A673 (cell line): ENCODE results near the gene MS4A10. TPM values are rescaled to one million over a fixed set of nuclear protein-coding genes. Genes with fewer than 3 reads are reported as not detected.

ENCODE experiments used
- BruUV-seq: library from RNA; stranded (reverse); fragments of 400-500 nt; replicated peaks from 2 replicates; lab custom pipeline; 2021; lab: Mats Ljungman, UMichigan
- CTCF ChIA-PET: fragments of 300-600 bp; sonication (Branson Sonifier 250); formaldehyde crosslinking; loops from one replicate; lab custom pipeline; 2022; ENCODE audit warnings: antibody characterized with exemption; lab: Charles Lee
- POLR2A ChIA-PET: fragments of 300-600 bp; sonication (Branson Sonifier 250); formaldehyde crosslinking; loops from one replicate; lab custom pipeline; 2022; ENCODE audit warnings: antibody characterized with exemption; ENCODE audit not compliant: low non-redundant PET; lab: Charles Lee
- DNase-seq: peaks from one replicate; pipeline ENCODE4 v3.0.0-alpha.2; 2015; ENCODE audit warnings: low spot score
- H3K27ac ChIP-seq: fragments of 200-600 bp; sonication (generic); 2 replicates; pipeline ENCODE4 v1.5.1; 2016; ENCODE audit warnings: mixed run types, low read depth, mild to moderate bottlenecking, mixed read lengths, antibody characterized with exemption, low read length; ENCODE audit not compliant: poor library complexity, severe bottlenecking
- H3K27me3 ChIP-seq: fragments of 200-600 bp; sonication (generic); replicated peaks from 2 replicates; pipeline ENCODE4 v1.6.1; 2017; ENCODE audit warnings: mixed run types, low read depth, mild to moderate bottlenecking, mixed read lengths, antibody characterized with exemption, low read length; ENCODE audit not compliant: insufficient read depth, poor library complexity
- H3K36me3 ChIP-seq: fragments of 200-600 bp; sonication (generic); 2 replicates; pipeline ENCODE4 v1.6.1; 2016; ENCODE audit warnings: mixed run types, mild to moderate bottlenecking, mixed read lengths, antibody characterized with exemption, low read length; ENCODE audit not compliant: insufficient read depth, poor library complexity, severe bottlenecking
- H3K4me1 ChIP-seq: fragments of 200-600 bp; sonication (generic); 2 replicates; pipeline ENCODE4 v1.6.1; 2017; ENCODE audit warnings: mixed run types, mild to moderate bottlenecking, mixed read lengths, antibody characterized with exemption, low read length; ENCODE audit not compliant: insufficient read depth, poor library complexity, severe bottlenecking
- H3K4me3 ChIP-seq: fragments of 200-600 bp; sonication (generic); 2 replicates; pipeline ENCODE4 v1.5.1; 2016; ENCODE audit warnings: low read depth, mixed run types, mild to moderate bottlenecking, mixed read lengths, low read length; ENCODE audit not compliant: poor library complexity, severe bottlenecking
- H3K9me3 ChIP-seq: fragments of 200-600 bp; sonication (generic); 2 replicates; pipeline ENCODE4 v1.6.1; 2016; ENCODE audit warnings: mixed run types, low read depth, mild to moderate bottlenecking, mixed read lengths, antibody characterized with exemption, low read length; ENCODE audit not compliant: poor library complexity, severe bottlenecking
- CTCF ChIP-seq: fragments of 300-800, 200-600 bp; sonication (generic); conservative IDR thresholded peaks from 2 replicates; pipeline ENCODE4 v1.5.1; 2017; ENCODE audit warnings: low read depth, mild to moderate bottlenecking, antibody characterized with exemption, low read length, moderate library complexity, mixed read lengths
- EZH2 ChIP-seq: fragments of 200-600 bp; sonication (generic); IDR thresholded peaks from 2 replicates; pipeline ENCODE4 v1.6.1; 2017; ENCODE audit warnings: borderline replicate concordance, low read depth, mild to moderate bottlenecking, mixed read lengths, antibody characterized with exemption, low read length; ENCODE audit not compliant: poor library complexity, severe bottlenecking
- intact Hi-C: fragments of 100-400 bp; cut with micrococcal nuclease; formaldehyde crosslinking; loops from one replicate; pipeline ENCODE4 v1.10.0; 2022; ENCODE audit not compliant: unreplicated experiment
- total RNA-seq: library from RNA; stranded (reverse); gene quantifications from 2 replicates; pipeline ENCODE4 v1.2.3, GENCODE V29; 2021

MS4A10 gene
- total RNA-seq, 1 experiment from 2014 or later = not detected

DNA sequence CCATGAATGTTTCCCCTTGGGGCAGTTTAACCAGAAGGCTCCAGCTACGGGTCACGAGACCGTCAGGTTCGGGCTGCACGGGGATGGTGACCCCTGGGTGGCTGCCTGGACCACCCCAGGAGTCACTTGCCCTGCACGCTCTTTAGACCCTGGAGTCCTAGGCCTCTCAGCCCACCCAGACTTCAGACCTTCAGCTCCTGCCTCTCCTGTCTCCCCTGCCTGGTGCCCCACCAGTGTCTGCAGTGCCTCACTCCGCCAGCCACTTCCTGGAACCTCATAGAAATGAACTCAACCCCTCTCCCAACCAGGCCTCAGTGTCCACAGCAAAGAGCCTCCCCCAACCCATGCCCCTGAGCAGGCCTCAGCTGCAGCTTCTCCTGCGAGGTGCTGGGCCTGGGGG is 12.5 kb upstream of the MS4A10 start:
- intact Hi-C loops = loop anchor here (10.0 kb wide), 1 partner anchor 508 kb away; no protein-coding TSS in a partner anchor
- no peak for DNase-seq

DNA sequence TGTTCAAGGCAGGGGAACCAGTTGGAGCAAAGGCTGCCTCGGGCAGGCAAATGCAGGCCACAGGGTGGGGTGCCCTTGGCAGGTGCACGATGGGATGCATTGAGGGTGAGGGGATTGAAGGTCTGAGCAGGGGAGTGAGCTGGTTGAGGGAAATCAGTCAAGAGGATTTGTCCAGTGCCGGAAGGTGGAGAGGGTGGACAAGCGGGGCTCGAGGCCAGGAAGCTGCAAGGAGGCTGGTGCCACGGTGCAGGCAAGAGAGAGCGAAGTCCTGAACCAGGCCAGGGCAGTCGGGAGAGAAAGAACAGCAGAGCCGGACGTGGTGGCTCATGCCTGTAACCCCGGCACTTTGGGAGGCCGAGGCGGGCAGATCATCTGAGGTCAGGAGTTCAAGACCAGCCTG is 10.4 kb upstream of the MS4A10 start:
- TF ChIP-seq CTCF (no peak), EZH2 (no peak)

More for the DNA sequence above, 12.5 kb upstream of the MS4A10 start:
- H3K4me3 ChIP-seq = no peak overlapping the region
- H3K27ac ChIP-seq = no peak overlapping the region
- TF ChIP-seq CTCF (no peak), EZH2 (no peak)
- peaks cover 7% of the 10 kb centered on the region for H3K4me1 ChIP-seq
- no peaks in the 10 kb centered on the region for H3K27me3 ChIP-seq
- ChIA-PET POLR2A (no interaction called here), CTCF (interaction anchor here (0.5 kb wide), 1 partner anchor 612 kb away, joined by 4 read pairs; no protein-coding TSS in a partner anchor)
- H3K9me3 ChIP-seq = no peaks in the 10 kb centered on the region
- no peaks in the 10 kb centered on the region for H3K36me3 ChIP-seq
- BruUV-seq = no TSS peak

DNA sequence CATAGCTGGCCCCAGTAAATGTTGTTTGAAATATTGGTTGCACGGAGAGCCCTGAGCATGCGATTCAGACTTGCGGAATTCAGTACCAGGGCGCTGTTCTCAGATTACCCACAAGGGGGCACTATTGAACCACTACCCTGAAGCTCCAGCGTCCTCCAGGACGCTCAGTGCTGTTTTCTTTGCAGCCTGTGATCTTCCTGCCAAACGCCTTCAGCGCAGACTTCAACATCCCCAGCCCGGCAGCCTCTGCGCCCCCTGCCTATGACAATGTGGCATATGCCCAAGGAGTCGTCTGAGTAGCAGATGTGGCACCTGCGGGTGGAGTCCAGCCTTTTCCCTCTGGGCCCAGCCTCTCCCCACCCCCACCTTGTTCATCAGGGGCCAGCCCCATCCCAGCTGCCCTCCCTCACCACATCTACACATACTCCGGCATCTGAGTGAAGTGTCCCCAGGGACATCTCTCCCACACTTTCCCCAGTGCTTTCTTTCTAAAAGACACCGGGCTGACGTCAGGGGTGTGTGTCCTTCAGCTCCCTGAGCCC is 9.6 kb upstream of the MS4A10 start:
- no peaks in the 10 kb centered on the region for H3K9me3 ChIP-seq
- TF ChIP-seq EZH2 (no peak), CTCF (peak; percentile 96)
- POLR2A ChIA-PET = interaction anchor here (0.5 to 0.7 kb wide), 3 partner anchors 82 to 1218 kb away, joined by 5 read pairs; no protein-coding TSS in a partner anchor
- no TSS peak for BruUV-seq
- intact Hi-C loops = loop anchor here (2.0 to 10.0 kb wide), 4 partner anchors 73 to 511 kb away; partner anchors contain the start of gene PRPF19
- no peaks in the 10 kb centered on the region for H3K27me3 ChIP-seq
- H3K27ac ChIP-seq = no peak overlapping the region
- no peak overlapping the region for H3K4me3 ChIP-seq
- H3K4me1 ChIP-seq = peaks cover 7% of the 10 kb centered on the region
- DNase-seq = peak; percentile 96
- CTCF ChIA-PET = interaction anchor here (0.5 to 1.6 kb wide), 10 partner anchors 9 to 1668 kb away, joined by 3 to 8 read pairs (median 5); no protein-coding TSS in a partner anchor
- H3K36me3 ChIP-seq = no peaks in the 10 kb centered on the region

More for the DNA sequence above, 10.4 kb upstream of the MS4A10 start:
- H3K9me3 ChIP-seq = no peaks in the 10 kb centered on the region
- CTCF ChIA-PET = interaction anchor here (0.6 to 1.6 kb wide), 5 partner anchors 8 to 113 kb away, joined by 4 to 8 read pairs (median 6); no protein-coding TSS in a partner anchor
- DNase-seq = no peak
- intact Hi-C loops = loop anchor here (2.0 to 10.0 kb wide), 4 partner anchors 72 to 510 kb away; partner anchors contain the start of gene PRPF19
- H3K27me3 ChIP-seq = no peaks in the 10 kb centered on the region
- POLR2A ChIA-PET = interaction anchor here (0.6 to 0.7 kb wide), 2 partner anchors 82 to 1218 kb away, joined by 5 read pairs; no protein-coding TSS in a partner anchor
- no peak overlapping the region for H3K27ac ChIP-seq
- peaks cover 7% of the 10 kb centered on the region for H3K4me1 ChIP-seq
- no TSS peak for BruUV-seq
- H3K36me3 ChIP-seq = no peaks in the 10 kb centered on the region
- no peak overlapping the region for H3K4me3 ChIP-seq
